ENCODE results near the gene IRGQ. TPM values are rescaled to one million over a fixed set of nuclear protein-coding genes. Genes with fewer than 3 reads are reported as not detected.

The IRGQ gene
- total and polyA plus RNA-seq, 2 donors from 2014 or later: 9.5 to 24.2 TPM

GRCh38 chr19:43628646-43629326, 32.9 kb upstream of the IRGQ start:
- no peaks in the 10 kb centered on the region for H3K36me3 ChIP-seq (ENCODE audit: control insufficient read depth in 2 of 3, insufficient read depth in 3 of 3, low read length in 3 of 3)
- FAIRE-seq: no peak
- H3K4me1 ChIP-seq (ENCODE audit: control insufficient read depth in 2 of 3, insufficient read depth in 2 of 3, low read depth in 1 of 3, low read length in 3 of 3): no peaks in the 10 kb centered on the region
- H3K27ac ChIP-seq (ENCODE audit: low read depth in 2 of 2, low read length in 2 of 2): no peak overlapping the region
- no peak overlapping the region for H3K4me3 ChIP-seq (ENCODE audit: low read length in 3 of 3)
- no peak for TF ChIP-seq CTCF (IDR thresholded peaks at IDR 0.05; ENCODE audit: borderline replicate concordance, extremely low read depth, insufficient read depth)
- no peaks in the 10 kb centered on the region for H3K9me3 ChIP-seq (ENCODE audit: control insufficient read depth in 2 of 3, insufficient read depth in 1 of 3, low read length in 3 of 3)
- no peak overlapping the region for H3K9ac ChIP-seq (ENCODE audit: low read length in 3 of 3)
- DNase-seq: no peak
- intact Hi-C loops (cut with DNase I): no loop called here
- no peaks in the 10 kb centered on the region for H3K27me3 ChIP-seq (ENCODE audit: control insufficient read depth, insufficient read depth, low read length)

GRCh38 chr19:43626838-43627237, 30.9 kb upstream of the IRGQ start:
- TF ChIP-seq CTCF (IDR thresholded peaks at IDR 0.05; ENCODE audit: borderline replicate concordance, extremely low read depth, insufficient read depth): no peak
- FAIRE-seq: no peak
- Histone ChIP-seq H3K27ac (ENCODE audit: low read depth in 2 of 2, low read length in 2 of 2) (no peak overlapping the region), H3K4me1 (ENCODE audit: control insufficient read depth in 2 of 3, insufficient read depth in 2 of 3, low read depth in 1 of 3, low read length in 3 of 3) (no peaks in the 10 kb centered on the region), H3K9ac (ENCODE audit: low read length in 3 of 3) (no peak overlapping the region), H3K27me3 (ENCODE audit: control insufficient read depth, insufficient read depth, low read length) (no peaks in the 10 kb centered on the region), H3K4me3 (ENCODE audit: low read length in 3 of 3) (no peak overlapping the region), H3K9me3 (ENCODE audit: control insufficient read depth in 2 of 3, insufficient read depth in 1 of 3, low read length in 3 of 3) (no peaks in the 10 kb centered on the region), H3K36me3 (ENCODE audit: control insufficient read depth in 2 of 3, insufficient read depth in 3 of 3, low read length in 3 of 3) (no peaks in the 10 kb centered on the region)
- DNase-seq: no peak
- intact Hi-C loops (cut with DNase I): no loop called here

- Histone ChIP-seq H3K36me3 (ENCODE audit: control insufficient read depth in 2 of 3, insufficient read depth in 3 of 3, low read length in 3 of 3) (no peaks in the 10 kb centered on the region), H3K4me3 (ENCODE audit: low read length in 3 of 3) (no peak overlapping the region), H3K27ac (ENCODE audit: low read depth in 2 of 2, low read length in 2 of 2) (no peak overlapping the region), H3K27me3 (ENCODE audit: control insufficient read depth, insufficient read depth, low read length) (no peaks in the 10 kb centered on the region), H3K9ac (ENCODE audit: low read length in 3 of 3) (no peak overlapping the region), H3K9me3 (ENCODE audit: control insufficient read depth in 2 of 3, insufficient read depth in 1 of 3, low read length in 3 of 3) (no peaks in the 10 kb centered on the region), H3K4me1 (ENCODE audit: control insufficient read depth in 2 of 3, insufficient read depth in 2 of 3, low read depth in 1 of 3, low read length in 3 of 3) (no peaks in the 10 kb centered on the region)
- no peak for TF ChIP-seq CTCF (IDR thresholded peaks at IDR 0.05; ENCODE audit: borderline replicate concordance, extremely low read depth, insufficient read depth)
- DNase-seq: no peak
- intact Hi-C loops (cut with DNase I): no loop called here
- no peak for FAIRE-seq
Observed at GRCh38 chr19:43625918-43626579, 30.1 kb upstream of the IRGQ start.

All from kidney (tissue), 14 donors.